Ascending aorta (tissue), 2 donors: ENCODE results near the gene CTNND2. TPM values are rescaled to one million over a fixed set of nuclear protein-coding genes. Genes with fewer than 3 reads are reported as not detected.
"Not testable (repeated sequence)": the region's sequence is repeated elsewhere in the genome, so short reads cannot be mapped to it uniquely, and the experiment has no call there.

Experiments
- DNase-seq, 2 donors: peaks; one replicate each; pipeline ENCODE4 v3.0.0-alpha.2; 2019; ENCODE audit warnings: low spot score in 2 of 2
- H3K27ac ChIP-seq, 2 donors: fragments of 200-600 bp; sonication (generic); one replicate each; pipeline ENCODE4 v1.5.1; 2016 to 2017; ENCODE audit warnings: mild to moderate bottlenecking in 1 of 2
- H3K27me3 ChIP-seq: fragments of 200-600 bp; sonication (generic); one replicate; pipeline ENCODE4 v1.5.1; 2017
- H3K36me3 ChIP-seq, 2 donors: fragments of 200-600 bp; sonication (generic); one replicate each; pipeline ENCODE4 v1.5.1; 2016
- H3K4me1 ChIP-seq, 2 donors: fragments of 200-600 bp; sonication (generic); one replicate each; pipeline ENCODE4 v1.5.1; 2016 to 2017; ENCODE audit warnings: mild to moderate bottlenecking in 1 of 2
- H3K4me3 ChIP-seq, 2 donors: fragments of 200-600 bp; sonication (generic); one replicate each; pipeline ENCODE4 v1.5.1; 2016 to 2017; ENCODE audit warnings: mild to moderate bottlenecking in 1 of 2
- H3K9me3 ChIP-seq, 2 donors: fragments of 200-600 bp; sonication (generic); one replicate each; pipeline ENCODE4 v1.5.1; 2016
- intact Hi-C: fragments of 100-400 bp; cut with DNase I; formaldehyde crosslinking; loops from one replicate; pipeline ENCODE4 v1.15.1; 2023
- total RNA-seq: library from RNA; depleted of rRNA; stranded (reverse); fragments of >200 nt; gene quantifications from one replicate; pipeline ENCODE4 v1.1.0, GENCODE V29; 2016
- TF ChIP-seq, protein P1 (sequence below), 3 experiments: fragments of 200-600 bp in 2 of 3; fragments of 450-650 bp in 1 of 3; sonication (generic) in 2 of 3; IDR thresholded peaks; one replicate each; pipeline ENCODE4 v1.5.1; 2016 to 2019; ENCODE audit warnings: antibody characterized with exemption in 3 of 3, mild to moderate bottlenecking in 1 of 3, moderate library complexity in 1 of 3

Gene CTNND2
- total RNA-seq, 1 donor from 2014 or later = 0.11 TPM

DNA sequence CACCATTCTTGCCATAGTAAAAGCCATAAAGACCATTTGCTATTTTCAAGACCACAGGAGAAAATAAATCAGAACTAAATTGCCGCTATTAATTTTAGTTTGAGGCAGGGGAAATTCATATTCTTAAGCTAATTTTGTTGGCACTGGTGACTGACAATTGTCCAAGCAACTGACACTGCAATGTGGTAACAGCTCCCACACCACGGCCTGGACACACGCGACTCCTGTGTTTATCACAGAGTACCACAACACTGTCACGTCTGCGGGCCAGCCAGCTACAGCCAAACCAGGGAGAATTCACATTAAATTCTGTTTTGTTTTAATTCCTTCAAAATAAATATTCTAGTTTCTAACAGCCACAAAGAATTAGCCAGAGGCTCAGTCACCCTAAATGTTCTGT, 481.9 kb downstream of the CTNND2 start:
- Histone ChIP-seq H3K4me1 (no peaks in the 10 kb centered on the region), H3K27me3 (no peaks in the 10 kb centered on the region), H3K9me3 (no peaks in the 10 kb centered on the region), H3K4me3 (no peak overlapping the region), H3K27ac (no peak overlapping the region), H3K36me3 (no peaks in the 10 kb centered on the region)
- TF ChIP-seq, protein P1, sequence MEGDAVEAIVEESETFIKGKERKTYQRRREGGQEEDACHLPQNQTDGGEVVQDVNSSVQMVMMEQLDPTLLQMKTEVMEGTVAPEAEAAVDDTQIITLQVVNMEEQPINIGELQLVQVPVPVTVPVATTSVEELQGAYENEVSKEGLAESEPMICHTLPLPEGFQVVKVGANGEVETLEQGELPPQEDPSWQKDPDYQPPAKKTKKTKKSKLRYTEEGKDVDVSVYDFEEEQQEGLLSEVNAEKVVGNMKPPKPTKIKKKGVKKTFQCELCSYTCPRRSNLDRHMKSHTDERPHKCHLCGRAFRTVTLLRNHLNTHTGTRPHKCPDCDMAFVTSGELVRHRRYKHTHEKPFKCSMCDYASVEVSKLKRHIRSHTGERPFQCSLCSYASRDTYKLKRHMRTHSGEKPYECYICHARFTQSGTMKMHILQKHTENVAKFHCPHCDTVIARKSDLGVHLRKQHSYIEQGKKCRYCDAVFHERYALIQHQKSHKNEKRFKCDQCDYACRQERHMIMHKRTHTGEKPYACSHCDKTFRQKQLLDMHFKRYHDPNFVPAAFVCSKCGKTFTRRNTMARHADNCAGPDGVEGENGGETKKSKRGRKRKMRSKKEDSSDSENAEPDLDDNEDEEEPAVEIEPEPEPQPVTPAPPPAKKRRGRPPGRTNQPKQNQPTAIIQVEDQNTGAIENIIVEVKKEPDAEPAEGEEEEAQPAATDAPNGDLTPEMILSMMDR (IDR thresholded peaks at IDR 0.05) = no peak
- intact Hi-C loops = no loop called here
- DNase-seq = no peak

DNA sequence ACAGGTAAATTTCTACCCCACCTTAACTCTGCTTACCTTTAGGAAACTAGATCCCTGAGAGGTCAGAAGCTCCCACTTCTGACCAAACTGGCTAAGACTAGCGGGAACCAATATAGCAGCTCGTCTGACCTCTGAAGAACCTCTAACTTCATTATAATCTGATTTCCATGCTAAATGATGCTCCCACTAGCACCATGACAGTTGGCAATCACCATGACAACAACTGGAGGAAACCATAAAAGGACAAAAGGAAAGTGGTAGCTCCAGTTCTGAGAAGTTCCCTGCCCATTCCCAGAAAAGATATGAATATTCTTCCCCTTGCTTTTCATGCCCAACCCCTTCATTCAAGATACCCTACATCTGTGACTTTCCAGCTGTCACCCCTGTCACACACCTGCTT, 483.3 kb downstream of the CTNND2 start:
- TF ChIP-seq, protein P1 (IDR thresholded peaks at IDR 0.05) = no peak
- intact Hi-C loops = no loop called here
- Histone ChIP-seq H3K27me3 (no peaks in the 10 kb centered on the region), H3K9me3 (no peaks in the 10 kb centered on the region), H3K4me1 (no peaks in the 10 kb centered on the region), H3K27ac (no peak overlapping the region), H3K36me3 (no peaks in the 10 kb centered on the region), H3K4me3 (no peak overlapping the region)
- no peak for DNase-seq

DNA sequence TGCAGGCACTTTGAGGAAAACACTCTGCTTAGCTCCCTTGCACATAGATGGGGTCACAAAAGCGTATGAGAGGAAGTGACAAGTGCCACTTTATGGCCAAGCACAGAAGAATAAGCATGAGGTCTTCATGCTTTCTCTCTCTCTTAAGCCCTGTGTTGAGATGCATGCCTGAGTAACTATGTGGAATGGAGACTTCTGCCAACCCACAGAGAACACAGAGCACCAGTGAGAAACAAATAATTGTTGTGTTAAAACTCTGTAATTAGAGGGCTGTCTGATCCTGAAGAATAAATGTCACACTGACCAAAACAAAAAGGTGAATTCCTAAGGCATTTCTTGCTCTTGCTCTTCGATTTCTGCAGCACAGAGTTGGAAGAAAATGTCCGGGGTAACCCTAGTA, 488.5 kb downstream of the CTNND2 start:
- no peak overlapping the region for H3K27ac ChIP-seq
- no peak for DNase-seq
- H3K4me1 ChIP-seq = no peaks in the 10 kb centered on the region
- no peak overlapping the region for H3K4me3 ChIP-seq
- TF ChIP-seq, protein P1 (IDR thresholded peaks at IDR 0.05) = no peak
- H3K9me3 ChIP-seq = no peaks in the 10 kb centered on the region
- intact Hi-C loops = no loop called here
- no peaks in the 10 kb centered on the region for H3K27me3 ChIP-seq
- H3K36me3 ChIP-seq = no peaks in the 10 kb centered on the region

DNA sequence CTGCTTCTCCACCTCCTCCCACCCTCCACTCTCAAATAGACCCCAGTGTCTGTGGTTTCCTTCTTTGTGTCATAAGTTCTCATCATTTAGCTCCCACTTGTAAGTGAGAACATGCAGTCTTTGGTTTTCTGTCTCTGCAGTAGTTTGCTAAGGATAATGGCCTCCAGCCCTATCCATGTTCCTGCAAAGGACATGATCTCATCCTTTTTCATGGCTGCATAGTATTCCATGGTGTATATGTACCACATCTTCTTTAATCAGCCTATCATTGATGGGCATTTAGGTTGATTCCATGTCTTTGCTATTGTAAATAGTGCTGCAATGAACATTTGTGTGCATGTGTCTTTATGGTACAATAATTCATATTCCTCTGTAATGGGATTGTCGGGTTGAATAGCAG, 489.5 kb downstream of the CTNND2 start:
- DNase-seq, H3K27me3 ChIP-seq, H3K27ac ChIP-seq, H3K9me3 ChIP-seq, H3K36me3 ChIP-seq, H3K4me1 ChIP-seq, H3K4me3 ChIP-seq, intact Hi-C loops: not testable (repeated sequence)

DNA sequence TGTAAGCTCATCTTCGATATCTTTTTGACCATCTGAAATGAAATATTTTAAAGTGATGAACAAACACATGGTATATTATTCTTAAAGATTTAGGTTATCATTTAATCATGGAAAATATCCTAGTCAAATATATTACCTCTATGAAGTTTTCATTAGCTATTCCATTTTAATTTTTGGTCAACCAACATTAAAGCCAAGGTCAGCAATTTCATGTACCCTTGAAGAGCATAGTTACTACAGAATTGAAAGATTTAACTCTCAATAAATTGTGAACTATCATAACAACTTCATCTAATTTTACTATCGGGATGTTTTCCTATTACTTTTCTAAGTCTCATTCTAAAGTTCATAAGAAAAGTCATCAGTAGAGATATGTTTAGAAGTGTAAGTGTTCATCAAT, 492.6 kb downstream of the CTNND2 start:
- H3K36me3 ChIP-seq = no peaks in the 10 kb centered on the region
- H3K4me1 ChIP-seq = no peaks in the 10 kb centered on the region
- H3K27me3 ChIP-seq = no peaks in the 10 kb centered on the region
- intact Hi-C loops = no loop called here
- H3K4me3 ChIP-seq = no peak overlapping the region
- TF ChIP-seq, protein P1 (IDR thresholded peaks at IDR 0.05) = no peak
- no peak overlapping the region for H3K27ac ChIP-seq
- no peak for DNase-seq
- no peaks in the 10 kb centered on the region for H3K9me3 ChIP-seq

DNA sequence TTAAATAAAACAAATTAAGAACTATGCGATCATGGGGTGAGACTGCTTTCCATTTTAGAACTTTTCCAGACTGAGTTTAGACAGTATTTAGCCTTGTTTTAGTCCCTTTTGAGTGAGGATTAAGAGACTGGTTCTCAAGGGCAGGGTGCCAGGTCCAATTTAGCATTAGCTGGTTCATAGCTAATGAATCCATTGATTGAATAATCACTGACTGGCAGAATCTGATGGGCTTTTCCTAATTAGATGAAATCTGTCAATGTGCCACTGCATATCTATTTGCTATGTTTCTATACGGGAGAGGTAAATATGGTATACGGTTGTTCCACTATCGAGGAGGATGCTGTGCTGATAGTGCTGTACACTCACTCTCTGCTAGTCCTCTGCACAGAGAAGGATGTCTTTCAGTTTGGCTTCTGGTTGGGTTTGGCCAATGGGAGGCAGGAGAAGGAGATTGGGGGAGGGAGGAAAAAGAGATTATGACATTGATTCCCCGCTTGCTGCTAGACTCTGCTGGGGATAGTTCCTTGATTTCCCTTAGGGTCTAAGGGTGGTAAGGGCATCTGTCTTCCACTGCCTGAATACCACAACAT, 496.6 kb downstream of the CTNND2 start:
- DNase-seq = no peak
- no peak overlapping the region for H3K27ac ChIP-seq
- H3K4me3 ChIP-seq = no peak overlapping the region
- H3K4me1 ChIP-seq = no peaks in the 10 kb centered on the region
- H3K9me3 ChIP-seq = no peaks in the 10 kb centered on the region
- TF ChIP-seq, protein P1 (IDR thresholded peaks at IDR 0.05) = no peak
- no peaks in the 10 kb centered on the region for H3K36me3 ChIP-seq
- no peaks in the 10 kb centered on the region for H3K27me3 ChIP-seq
- intact Hi-C loops = no loop called here
